Fibroblast of skin of scalp (primary cell): ENCODE measurements around the gene MPP1.
A peak's percentile ranks its signal among the peaks of the same experiment; 100 is the strongest.

Experiments used
- DNase-seq: peaks from one replicate; pipeline ENCODE4 v3.0.0-alpha.2; 2013

The MPP1 gene

DNA sequence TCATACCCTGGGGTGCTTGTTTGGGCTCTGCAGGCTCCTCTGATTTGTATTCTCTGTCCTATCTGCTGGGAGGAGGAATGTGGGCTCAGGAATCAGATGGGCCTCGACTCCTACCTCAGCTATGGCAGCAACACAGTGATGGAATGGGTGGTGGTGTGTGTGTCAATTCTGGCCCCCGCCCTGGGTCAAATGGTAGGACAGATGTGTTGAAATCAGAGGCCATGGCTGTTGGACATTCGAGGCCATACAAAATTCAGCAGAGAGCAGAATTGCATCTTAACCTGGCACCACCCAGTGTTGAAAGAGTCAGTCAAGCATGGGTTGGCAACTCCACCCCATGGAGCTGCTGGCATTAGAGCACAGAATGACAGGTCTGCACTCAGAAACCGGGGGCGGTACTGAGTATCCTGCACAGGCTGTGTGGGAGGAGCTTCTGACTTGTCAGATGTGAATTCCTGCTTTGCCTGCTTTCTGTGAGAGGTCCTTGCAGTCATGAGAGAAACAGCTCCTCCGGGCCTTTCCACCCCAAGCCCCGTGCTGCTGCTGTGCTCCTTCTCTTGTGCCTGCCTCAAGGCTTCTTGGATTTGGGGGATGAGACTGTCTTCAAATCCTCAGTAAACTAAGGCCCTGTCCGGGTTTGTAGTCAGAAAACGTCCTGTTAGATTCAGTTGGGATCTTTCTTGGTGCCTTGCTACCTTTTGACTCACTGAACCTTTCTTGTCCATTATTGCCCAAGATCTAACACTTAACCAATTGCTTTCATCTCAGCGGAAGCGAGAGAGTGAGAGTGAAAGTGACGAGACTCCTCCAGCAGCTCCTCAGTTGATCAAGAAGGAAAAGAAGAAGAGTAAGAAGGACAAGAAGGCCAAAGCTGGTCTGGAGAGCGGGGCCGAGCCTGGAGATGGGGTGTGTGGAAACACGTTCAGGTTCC lies 29.6 kb downstream of the MPP1 start:
- DNase-seq = no peak

DNA sequence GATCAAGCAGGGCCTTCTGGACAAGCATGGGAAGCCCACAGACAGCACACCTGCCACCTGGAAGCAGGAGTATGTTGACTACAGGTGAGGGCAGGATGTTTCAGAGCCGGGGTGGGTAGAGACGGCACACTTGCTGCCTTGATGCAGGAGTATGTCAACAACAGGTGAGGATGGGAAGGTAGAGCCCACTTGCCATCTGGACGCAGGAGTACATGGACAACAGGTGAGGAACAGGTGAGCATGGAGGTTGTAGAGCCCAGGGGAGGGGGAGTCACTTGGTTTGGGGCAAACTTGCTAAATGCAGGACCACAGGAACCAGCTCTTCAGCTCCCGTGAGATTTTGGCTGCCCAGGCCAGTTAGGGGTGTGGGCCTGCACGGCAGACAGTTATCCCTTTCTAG lies 30.7 kb downstream of the MPP1 start:
- no peak for DNase-seq

DNA sequence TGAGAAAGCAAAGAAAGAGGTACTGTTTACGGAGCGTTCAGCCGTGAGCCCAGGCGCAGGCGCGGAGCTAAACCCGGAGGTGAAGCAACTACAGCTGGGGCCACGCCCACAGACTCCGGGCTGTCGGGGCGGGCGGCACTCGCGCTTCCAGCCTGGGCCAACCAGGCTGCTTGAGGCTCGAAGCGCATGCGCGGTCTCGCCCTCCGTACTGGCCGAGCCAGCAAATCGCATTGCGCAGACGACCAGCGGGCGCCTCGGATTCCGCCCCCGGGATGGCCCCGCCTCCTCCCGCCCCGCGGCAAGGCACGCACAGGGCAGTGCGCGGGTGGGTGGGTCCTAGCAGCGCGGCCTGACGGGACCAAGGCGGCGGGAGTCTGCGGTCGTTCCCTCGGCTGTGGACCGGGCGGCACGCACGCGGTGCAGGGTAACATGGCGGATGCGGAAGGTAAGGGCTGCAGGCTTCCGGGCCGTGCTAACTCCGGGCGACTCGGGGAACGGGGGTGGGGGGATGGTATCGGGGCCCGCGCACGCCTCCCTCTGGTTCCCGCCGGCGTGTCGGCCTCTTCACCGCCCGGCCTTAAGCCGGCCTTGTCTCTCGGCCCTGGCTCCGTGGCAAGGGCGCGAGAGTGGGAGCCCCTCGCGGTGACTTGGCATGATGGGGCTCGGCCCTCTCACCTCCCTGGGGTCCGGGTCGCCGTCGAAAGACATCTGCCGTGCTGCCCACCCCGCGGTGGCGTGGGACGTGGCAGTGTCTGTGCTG lies 42.6 kb downstream of the MPP1 start, which contains the start of gene DKC1:
Gene DKC1, plus strand, starts transcription at position 328 of the 760 bp plus-strand sequence. Its CDS starts 102 bp downstream, at position 430.
- peak; percentile 94 for DNase-seq

DNA sequence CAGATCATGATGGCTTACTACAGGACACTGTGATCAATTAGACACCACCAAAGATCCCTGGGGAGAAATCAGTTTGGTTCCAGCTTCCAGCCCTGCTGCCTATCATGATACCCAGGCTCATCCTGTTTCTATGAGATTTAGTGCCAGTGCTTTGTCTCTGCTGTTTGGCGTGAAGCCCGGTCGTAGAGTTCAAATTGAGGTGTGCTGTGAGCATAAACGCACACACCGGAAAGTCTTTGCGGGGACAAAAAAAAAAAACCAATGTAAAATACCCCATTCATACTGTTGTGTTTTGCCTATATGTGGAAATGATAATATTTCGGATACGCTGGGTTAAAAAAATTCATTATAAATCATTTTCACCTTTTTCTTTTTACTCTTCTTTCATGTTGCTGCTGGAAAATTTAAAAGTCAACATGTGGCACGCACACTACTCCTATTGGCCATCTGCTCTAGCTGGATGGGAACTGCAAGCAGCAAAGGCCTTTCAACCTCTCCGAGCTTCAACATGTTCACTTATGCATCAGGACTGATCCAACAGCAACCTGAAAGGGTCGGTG lies 43.2 kb downstream of the MPP1 start:
- DNase-seq = no peak

DNA sequence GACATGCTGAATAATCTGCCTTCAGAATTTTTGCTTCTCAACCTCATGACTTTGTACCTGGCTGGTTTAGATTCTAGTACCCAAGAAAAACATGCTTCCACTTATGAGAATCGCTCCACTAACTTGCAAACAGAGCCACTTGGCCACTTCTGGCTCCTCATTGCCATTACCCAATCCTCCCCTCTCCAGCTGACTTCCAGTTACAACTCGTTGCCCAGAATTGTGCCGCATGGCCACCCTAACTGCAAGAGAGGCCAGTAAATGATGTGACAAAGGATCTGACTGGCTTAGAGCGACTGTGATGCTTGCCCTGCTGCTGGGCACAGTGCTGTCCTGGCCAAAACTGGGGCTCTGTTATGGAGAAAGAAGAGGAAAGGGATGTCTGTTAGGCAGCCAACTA lies 46.6 kb downstream of the MPP1 start:
- no peak for DNase-seq

DNA sequence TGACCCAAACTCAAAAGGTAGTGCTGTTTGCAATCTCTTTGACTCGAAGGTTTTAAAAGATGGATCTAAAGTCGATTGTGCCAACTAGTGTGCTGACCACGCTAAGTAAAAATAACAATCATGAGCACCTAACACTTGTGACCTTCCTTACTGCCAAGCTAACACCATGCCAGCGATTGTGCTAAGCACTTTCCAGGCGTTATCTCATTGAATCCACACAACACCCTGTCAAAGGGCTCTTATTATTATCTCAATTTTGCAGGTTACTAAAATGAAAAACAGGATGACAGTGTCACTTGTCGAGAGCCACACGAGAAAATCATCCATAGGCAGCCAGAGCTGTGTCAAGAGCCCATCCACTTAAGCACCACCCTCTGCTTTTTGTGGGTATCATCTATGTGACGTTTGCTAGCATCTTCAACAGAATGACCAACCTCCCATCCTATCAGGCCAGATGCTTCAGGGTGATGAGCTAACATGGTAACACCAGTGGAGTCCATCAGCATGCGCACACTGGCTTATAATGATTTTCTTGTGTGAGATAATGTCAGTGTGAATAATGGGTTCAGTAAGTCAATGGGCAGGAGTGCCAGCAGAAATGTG lies 53.5 kb downstream of the MPP1 start:
- no peak for DNase-seq

DNA sequence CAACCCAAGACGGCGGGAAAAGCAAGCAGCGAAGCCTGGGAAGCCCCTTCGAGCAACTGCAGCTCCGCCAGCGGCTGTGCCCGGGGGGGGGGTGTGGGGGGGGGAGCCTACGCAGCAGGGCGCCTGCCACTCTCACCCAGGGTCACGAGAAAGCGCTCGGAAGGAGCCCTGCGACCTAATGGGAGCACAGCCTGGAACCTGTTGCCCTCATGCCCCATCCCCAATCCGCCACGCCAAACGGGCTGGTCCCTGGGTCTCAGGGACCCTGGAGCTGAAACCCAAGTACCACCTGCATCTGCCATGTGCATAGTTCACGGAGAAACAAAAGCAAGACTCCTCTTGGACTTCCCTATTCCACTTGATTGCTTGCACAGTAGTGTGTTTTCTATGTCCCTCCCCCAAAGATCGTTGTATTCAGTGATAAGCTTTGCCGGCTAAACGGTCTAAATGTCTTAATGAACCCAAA lies 54.0 kb downstream of the MPP1 start:
- DNase-seq = no peak

DNA sequence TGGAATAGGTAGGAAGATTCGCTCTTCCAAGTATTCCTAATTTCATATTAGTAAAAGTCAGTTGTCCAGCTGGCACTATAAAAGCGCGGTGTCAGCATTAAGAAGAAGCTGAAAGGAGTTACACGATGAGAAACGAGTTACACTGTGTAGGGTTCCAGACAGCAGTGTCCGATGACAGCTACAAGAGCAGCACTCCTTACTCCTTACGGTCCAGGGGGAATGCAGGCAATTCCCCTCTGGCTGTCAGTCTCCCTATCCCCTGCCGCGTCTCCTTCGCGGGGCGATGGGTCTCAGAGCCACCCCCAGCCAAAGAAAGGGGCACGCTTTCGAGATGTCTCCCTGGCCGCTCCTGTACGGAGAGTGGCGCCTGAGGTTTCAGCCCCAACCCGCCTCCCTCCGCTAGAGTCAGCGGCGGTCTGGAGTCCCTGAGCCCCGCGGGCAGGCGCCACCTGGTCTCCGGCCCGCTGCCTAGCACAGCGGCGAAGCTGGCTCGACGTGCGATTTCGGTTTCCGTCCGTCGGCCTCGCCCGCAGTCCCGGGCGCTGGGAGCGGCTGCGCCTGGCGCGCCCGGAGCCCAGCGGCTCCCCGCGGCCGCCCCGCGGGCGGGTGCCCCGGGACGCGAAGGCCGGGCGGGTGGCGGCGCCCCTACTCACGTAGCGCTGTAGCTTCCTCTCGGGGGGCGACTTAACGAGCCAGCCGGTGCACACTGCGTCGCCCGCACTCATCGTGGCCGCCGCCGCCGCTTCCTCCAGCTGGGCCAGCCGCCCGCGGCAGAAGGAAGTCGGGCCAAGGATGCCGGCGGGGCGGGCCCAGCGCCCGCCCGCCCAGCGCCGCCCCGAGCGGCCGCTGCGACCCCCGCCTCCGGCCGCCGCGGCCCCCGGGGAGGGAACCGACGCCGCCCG lies 54.7 kb downstream of the MPP1 start, which contains the start of gene GAB3:
Gene GAB3, minus strand, starts transcription at position 777 of the 902 bp plus-strand sequence. Its CDS starts 52 bp downstream, at position 725.
- no peak for DNase-seq

DNA sequence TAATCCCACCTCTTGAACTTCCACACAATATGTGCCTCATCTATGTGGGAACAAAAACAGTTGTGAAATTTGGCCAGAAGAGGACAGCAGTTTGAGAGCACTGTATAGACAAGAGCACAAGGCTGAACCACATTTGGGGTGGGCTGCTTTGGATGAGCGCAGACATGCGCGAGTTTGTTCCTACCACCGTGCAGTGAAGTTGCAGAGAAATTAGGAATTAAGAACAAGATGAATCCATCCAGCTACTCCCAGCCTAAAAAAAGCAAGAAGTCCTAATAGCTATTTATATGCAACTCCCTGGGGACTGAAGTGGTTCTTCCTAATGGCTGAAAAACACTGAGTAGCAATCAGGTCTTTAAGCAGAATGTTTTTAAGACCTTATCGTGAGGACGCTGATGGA lies 55.4 kb downstream of the MPP1 start:
- DNase-seq = no peak

DNA sequence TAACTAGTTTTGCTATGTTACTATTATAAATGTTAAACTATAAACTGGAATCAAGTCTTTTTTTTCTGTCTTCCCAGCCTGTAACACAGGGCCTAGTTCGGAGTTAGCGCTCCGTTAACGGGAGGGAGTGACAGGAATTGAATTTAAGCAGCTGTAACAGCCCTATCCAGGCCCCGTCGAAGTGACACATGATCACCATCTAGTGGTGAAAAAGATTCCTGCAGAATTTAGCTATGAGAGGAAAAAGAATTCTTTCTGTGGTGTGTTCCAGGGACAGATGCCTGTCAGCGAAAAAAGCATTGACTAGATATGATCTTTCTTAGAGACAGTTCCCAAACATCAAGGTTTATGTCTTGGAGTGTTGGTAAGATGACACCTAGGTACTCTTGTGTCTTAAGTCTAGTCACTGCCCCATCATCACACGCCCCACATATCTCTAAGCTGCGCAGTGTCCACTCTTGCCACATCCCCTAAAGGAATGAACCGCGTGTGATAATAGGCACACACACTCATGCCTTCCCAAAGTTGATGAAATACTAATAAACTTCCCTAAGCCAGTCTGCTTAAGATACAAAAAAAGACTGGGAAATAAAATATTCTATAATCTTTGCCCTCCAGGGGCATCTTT lies 56.5 kb downstream of the MPP1 start:
- peak; percentile 56 for DNase-seq

DNA sequence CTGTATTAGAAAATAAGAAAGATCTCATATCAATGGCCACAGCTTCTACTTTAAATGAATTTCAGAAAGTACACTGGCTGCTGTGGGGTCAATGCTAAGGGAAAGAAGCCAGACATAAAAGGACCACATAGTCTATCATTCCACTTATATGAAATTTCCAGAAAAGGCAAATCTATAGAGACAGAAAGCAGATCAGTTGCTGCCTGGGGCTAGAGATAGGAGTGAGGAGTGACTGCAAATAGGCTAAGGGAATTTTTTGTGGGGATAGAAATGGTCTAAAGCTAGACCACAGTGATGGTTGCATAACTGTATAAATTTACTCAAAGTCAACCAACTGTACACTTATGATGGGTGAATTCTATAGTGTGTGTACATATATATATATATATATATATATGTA lies 62.7 kb downstream of the MPP1 start:
- DNase-seq = no peak

DNA sequence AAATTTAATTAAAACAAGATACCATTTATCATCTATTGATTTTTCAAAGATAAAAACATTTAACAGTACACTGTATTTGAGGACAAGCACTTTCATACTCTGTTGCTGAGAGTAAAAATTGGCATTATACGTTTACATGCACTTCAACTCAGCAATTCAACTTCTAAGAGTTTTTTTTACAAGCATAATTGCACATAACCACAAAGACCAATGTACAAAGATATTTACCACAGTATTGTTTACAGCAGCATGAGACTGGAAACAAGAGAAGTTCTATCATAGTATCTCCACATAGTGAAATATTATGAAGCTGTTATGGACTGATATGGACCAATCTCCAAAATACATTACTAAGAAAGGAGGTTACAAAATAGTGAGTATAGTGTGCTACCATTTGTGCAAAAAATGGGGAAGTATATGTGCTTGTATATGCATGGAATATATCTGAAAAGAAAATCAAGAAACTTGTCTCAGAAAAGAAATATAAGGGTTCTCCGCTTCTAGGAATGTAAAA lies 65.3 kb downstream of the MPP1 start:
- DNase-seq = no peak

DNA sequence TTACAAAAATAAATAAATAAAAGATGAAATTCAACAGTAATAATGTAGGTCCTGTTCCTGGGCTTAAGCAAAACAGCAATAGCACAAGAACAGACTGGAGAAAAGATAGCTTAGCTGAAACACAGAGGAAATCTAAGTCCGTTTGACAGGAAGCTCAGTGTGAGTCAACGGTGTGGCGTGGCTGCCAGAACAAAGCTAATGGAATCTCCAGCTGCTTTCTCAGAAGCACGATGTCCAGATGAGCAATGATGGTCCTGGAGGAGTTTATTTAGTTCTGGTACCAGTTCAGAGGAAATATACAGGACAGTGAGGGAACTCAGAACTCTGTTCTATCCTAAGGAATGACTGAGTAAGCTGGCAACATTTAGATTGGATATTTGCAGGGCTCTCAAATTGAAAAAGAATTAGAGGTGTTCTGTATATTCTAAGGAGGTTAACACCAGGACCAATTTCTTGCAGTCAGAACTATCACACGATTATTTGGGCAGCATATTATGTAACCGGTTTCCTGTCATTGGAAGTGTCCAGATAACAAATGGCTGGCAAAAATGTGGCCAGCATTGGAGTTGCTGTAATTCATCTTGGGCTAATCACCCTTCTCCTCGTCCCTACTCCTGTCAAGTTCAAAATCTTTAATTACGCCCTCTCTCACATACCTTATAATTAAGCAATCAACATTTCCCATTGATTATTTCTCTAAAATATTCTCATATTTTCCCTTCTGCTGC lies 67.1 kb downstream of the MPP1 start:
- DNase-seq = peak; percentile 63

DNA sequence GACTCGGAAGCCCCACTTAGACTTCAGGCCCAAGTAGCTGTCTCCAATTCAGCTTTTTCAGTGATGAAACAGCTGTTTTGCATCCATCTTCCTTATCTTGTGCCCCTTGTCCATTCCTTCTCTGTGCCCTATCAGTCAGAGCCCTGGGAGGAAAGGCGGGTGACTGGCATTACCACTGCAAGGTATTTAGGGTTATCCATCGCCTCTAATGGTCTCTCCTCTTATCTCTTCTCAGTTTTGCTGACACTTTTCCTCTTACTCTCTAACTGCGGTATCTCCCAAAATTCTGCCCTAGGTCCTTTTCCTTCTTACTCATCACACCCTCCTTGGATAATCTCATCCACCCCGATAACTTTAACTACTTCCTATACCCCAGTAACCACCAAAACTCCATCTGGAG lies 68.1 kb downstream of the MPP1 start:
- DNase-seq = no peak

DNA sequence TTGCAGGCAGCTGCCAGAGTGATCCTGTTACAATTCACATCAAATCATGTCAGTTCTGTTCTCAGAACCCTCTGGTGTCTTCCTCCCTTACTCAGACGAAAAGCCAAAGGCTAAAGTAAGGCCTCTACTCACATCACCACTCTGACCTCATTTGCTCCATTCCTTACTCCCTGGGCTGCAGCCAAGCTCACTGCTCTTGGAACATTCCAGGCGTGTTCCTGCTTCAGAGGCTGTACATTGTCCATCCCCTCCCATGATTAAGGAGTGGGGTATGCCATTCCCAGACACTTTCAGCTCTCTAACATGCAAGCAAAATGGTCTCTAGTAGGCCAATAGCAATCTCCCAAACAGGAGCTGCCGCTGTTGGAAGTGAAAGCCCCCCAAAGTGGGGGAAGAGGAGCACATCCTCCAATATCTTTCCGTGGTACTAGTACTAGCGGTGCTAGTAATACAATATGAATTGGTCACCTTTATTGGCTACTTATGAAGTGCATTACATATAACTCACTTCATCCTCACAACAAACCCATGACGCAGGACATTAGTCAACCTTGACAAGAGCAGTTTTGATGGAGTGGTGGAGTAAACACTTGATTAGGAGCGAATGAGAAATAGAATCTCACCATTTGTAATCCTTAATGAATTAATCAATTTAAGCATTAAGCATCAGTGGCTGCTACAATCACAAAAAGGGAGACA lies 69.4 kb downstream of the MPP1 start:
- DNase-seq = peak; percentile 92

DNA sequence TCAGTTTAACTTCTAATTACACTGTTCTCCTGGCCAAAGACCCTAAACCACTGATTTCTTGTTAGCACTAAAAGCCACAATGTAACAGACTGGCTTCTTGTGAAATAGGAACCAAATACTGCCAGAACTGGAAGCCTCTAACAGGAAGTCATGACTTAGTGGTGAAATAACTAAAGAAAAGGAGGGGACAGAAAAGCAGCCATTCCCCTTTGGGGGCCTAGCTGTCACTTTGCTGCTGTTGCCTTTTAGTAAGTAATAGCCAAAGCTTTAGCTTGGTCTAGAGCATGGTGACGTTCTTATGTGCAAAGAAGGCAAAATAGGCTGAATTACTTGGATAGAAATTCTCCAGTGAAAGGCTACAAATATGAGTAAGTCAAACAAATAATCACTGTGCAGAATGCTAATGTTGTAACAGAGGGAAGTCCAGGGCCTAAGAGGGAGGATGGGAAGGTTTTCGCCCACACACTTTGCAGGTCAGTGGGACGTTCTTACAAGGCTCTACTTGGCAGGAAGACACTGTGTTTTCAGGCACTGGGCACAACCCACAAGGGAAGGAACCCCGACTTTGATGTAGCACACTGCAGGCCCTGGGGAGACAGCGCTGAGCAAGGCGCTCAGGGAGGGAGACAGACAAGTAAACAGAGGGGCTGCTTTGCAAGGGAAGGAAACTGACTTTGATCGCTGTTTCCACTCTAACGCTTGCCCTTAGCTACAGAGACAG lies 71.1 kb downstream of the MPP1 start:
- peak; percentile 23 for DNase-seq

DNA sequence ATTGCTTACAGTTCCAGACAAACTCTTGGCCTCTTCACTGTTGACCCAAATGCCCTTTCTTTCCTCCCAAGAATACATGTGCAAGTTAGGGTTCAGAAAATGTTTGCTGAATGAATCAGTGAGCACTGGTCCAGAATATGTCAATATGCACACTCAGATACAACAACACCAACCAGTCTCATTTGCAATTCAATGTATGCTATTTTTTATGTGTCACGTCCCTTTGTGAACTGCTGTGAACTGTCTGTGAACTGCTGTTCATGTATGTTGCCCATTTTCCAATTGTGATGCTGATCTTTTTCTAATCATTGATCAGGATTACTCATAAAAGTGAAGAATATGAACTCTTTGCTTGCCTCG lies 72.2 kb downstream of the MPP1 start:
- no peak for DNase-seq

DNA sequence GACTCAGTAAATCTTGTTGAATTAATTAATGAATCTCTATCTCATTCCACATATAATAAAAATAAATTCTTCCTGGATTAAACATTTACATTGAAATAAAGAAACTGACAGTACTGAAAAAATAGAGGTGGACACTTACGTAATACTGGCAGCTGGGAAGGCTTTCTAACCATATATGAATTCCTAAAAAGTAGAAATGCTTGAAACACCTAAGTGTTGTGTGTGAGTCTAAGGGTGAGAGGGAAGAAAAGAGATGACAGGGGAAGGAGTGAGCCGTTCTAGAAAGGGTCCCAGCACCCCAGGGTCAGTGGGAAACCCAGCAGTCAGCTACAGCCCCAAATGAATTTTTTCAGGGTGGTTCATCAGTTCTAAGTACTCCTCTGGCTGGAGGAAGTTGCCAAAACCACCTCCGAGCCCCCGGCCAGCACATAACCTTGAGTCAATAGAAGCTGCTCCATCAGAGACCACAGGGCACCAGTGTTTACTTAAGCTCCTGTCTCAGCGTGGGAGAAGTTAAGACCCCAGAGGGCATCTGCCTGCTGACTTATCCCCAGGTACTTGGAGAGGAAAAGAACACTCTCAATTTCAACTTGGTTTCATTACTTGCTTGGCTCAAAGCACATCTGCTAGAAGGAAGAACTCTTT lies 72.7 kb downstream of the MPP1 start:
- DNase-seq = no peak
